Measurements from ENCODE around the gene CKMT2. TPM values are rescaled to one million over a fixed set of nuclear protein-coding genes. Genes with fewer than 3 reads are reported as not detected.
A peak's percentile ranks its signal among the peaks of the same experiment; 100 is the strongest.

CKMT2 gene
- total RNA-seq, 1 experiment from 2014 or later, result not detected

DNA sequence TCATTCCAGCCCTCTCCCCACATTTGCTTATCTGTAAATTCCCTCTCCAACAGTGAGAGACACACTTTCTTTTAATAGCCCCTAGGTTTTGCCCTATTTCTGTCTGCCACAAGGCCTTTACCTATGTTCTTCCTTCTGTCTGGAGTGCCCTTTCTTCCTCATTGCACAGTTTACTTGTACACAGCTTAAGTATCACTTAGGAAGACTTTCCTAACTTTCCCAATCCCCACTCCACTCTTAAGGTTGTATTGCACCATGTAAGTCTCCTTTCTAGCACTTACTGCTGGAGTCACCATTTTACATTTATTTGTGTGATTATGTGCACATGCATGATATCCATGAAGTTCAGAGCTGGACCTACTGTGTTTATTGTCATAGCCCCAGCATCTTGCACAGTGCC lies 10.8 kb upstream of the CKMT2 start:
- Histone ChIP-seq H3K79me2 (ENCODE audit: low read length) (peaks cover 20% of the 10 kb centered on the region), H4K20me1 (ENCODE audit: insufficient read depth, low read depth, low read length) (no peaks in the 10 kb centered on the region), H3K9me2 (replicated peaks; ENCODE audit: insufficient read depth, low read length) (no peaks in the 10 kb centered on the region), H3K9me3 (ENCODE audit: low read length) (no peaks in the 10 kb centered on the region), H3K27me3 (ENCODE audit: low read length) (no peaks in the 10 kb centered on the region), H3K4me3 (ENCODE audit: low read length) (no peak overlapping the region), H3K4me2 (ENCODE audit: low read depth, low read length, poor library complexity, severe bottlenecking) (no peak overlapping the region), H3K9ac (ENCODE audit: low read length) (no peak overlapping the region), H3K4me1 (ENCODE audit: low read length) (peaks cover 34% of the 10 kb centered on the region), H3K27ac (ENCODE audit: low read length) (peak overlapping the region; percentile 3; the same call in 1 of the 2 replicates), H3K36me3 (ENCODE audit: insufficient read depth, low read length) (peaks cover 13% of the 10 kb centered on the region), H2AFZ (ENCODE audit: low read length) (no peak overlapping the region)
- DNase-seq, result no peak

DNA sequence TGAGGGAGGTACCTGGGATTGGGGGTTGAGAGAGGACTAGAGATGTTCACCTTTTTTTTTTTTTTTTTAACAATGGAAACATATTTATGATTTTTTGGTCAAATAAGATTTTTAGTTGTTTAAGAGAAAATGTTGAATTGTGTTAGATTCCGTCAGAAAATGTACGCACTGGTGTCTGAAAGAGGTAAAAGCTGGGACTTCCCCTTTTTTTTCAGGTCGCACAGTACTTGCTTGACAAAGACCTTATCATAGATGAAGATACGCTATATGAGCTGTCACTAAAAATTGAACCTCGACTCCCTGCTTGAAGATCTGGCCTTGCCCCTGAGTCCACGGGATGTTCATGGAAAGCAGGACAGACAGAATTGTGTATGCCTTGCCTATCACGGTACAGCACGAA lies 7.7 kb upstream of the CKMT2 start:
- no peaks in the 10 kb centered on the region for H3K9me3 ChIP-seq (ENCODE audit: low read length)
- H3K36me3 ChIP-seq (ENCODE audit: insufficient read depth, low read length), result peaks cover 13% of the 10 kb centered on the region
- 0 out of 2 replicates have a peak, but pooled peaks cover 5% of the 10 kb centered on the region for H3K79me2 ChIP-seq (ENCODE audit: low read length)
- peaks cover 18% of the 10 kb centered on the region for H3K4me1 ChIP-seq (ENCODE audit: low read length)
- no peak for DNase-seq
- no peak overlapping the region for H3K4me2 ChIP-seq (ENCODE audit: low read depth, low read length, poor library complexity, severe bottlenecking)
- H3K27ac ChIP-seq (ENCODE audit: low read length), result no peak overlapping the region
- H4K20me1 ChIP-seq (ENCODE audit: insufficient read depth, low read depth, low read length), result no peaks in the 10 kb centered on the region
- no peak overlapping the region for H3K9ac ChIP-seq (ENCODE audit: low read length)
- no peaks in the 10 kb centered on the region for H3K9me2 ChIP-seq (replicated peaks; ENCODE audit: insufficient read depth, low read length)
- H2AFZ ChIP-seq (ENCODE audit: low read length), result no peak overlapping the region
- no peaks in the 10 kb centered on the region for H3K27me3 ChIP-seq (ENCODE audit: low read length)
- H3K4me3 ChIP-seq (ENCODE audit: low read length), result no peak overlapping the region

DNA sequence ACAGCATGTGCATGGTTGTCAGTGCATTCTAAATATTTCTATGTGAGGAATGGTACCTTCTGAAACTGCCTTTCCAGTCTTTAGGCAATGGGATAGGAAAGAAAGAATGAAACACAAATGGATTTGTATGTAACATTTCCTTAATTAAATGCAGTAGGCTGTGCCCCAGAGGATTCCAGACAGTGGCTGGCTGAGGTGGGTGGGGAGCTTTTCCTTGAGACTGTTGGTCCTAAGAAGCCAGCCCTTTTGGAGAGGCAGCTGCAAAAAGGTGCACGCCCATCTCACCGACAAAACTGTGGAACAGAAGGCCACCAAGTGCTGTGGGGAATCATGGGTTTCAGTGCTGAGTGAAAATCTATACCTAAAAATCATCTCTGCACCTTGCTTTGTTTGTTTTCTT lies 6.8 kb upstream of the CKMT2 start:
- no peak overlapping the region for H3K4me2 ChIP-seq (ENCODE audit: low read depth, low read length, poor library complexity, severe bottlenecking)
- peaks cover 19% of the 10 kb centered on the region for H3K4me1 ChIP-seq (ENCODE audit: low read length)
- H3K36me3 ChIP-seq (ENCODE audit: insufficient read depth, low read length), result peaks cover 9% of the 10 kb centered on the region

GRCh38 chr5:81226949-81227348 lies 6.2 kb upstream of the CKMT2 start:
- no peak overlapping the region for H3K27ac ChIP-seq (ENCODE audit: low read length)
- H3K4me1 ChIP-seq (ENCODE audit: low read length), result peaks cover 16% of the 10 kb centered on the region
- H2AFZ ChIP-seq (ENCODE audit: low read length), result no peak overlapping the region
- no peak overlapping the region for H3K9ac ChIP-seq (ENCODE audit: low read length)
- no peaks in the 10 kb centered on the region for H4K20me1 ChIP-seq (ENCODE audit: insufficient read depth, low read depth, low read length)
- no peaks in the 10 kb centered on the region for H3K79me2 ChIP-seq (ENCODE audit: low read length)
- no peaks in the 10 kb centered on the region for H3K27me3 ChIP-seq (ENCODE audit: low read length)
- no peak overlapping the region for H3K4me3 ChIP-seq (ENCODE audit: low read length)
- H3K4me2 ChIP-seq (ENCODE audit: low read depth, low read length, poor library complexity, severe bottlenecking), result no peak overlapping the region
- H3K9me2 ChIP-seq (replicated peaks; ENCODE audit: insufficient read depth, low read length), result no peaks in the 10 kb centered on the region
- peaks cover 9% of the 10 kb centered on the region for H3K36me3 ChIP-seq (ENCODE audit: insufficient read depth, low read length)
- no peak for DNase-seq
- H3K9me3 ChIP-seq (ENCODE audit: low read length), result no peaks in the 10 kb centered on the region

More for the DNA sequence above, 6.8 kb upstream of the CKMT2 start:
- no peak for DNase-seq
- no peak overlapping the region for H3K4me3 ChIP-seq (ENCODE audit: low read length)
- H3K9me3 ChIP-seq (ENCODE audit: low read length), result no peaks in the 10 kb centered on the region
- no peaks in the 10 kb centered on the region for H4K20me1 ChIP-seq (ENCODE audit: insufficient read depth, low read depth, low read length)
- H3K27ac ChIP-seq (ENCODE audit: low read length), result no peak overlapping the region
- no peaks in the 10 kb centered on the region for H3K79me2 ChIP-seq (ENCODE audit: low read length)
- H3K9me2 ChIP-seq (replicated peaks; ENCODE audit: insufficient read depth, low read length), result no peaks in the 10 kb centered on the region
- H2AFZ ChIP-seq (ENCODE audit: low read length), result no peak overlapping the region
- no peaks in the 10 kb centered on the region for H3K27me3 ChIP-seq (ENCODE audit: low read length)
- H3K9ac ChIP-seq (ENCODE audit: low read length), result no peak overlapping the region

GRCh38 chr5:81228084-81228483 lies 5.0 kb upstream of the CKMT2 start:
- H3K4me1 ChIP-seq (ENCODE audit: low read length), result peaks cover 10% of the 10 kb centered on the region; the same call in 1 of the 2 replicates
- no peaks in the 10 kb centered on the region for H3K9me2 ChIP-seq (replicated peaks; ENCODE audit: insufficient read depth, low read length)
- no peaks in the 10 kb centered on the region for H3K27me3 ChIP-seq (ENCODE audit: low read length)
- no peaks in the 10 kb centered on the region for H4K20me1 ChIP-seq (ENCODE audit: insufficient read depth, low read depth, low read length)
- H3K27ac ChIP-seq (ENCODE audit: low read length), result no peak overlapping the region
- H3K9ac ChIP-seq (ENCODE audit: low read length), result no peak overlapping the region
- no peaks in the 10 kb centered on the region for H3K9me3 ChIP-seq (ENCODE audit: low read length)
- no peaks in the 10 kb centered on the region; the same call in 1 of the 2 replicates for H3K36me3 ChIP-seq (ENCODE audit: insufficient read depth, low read length)
- H2AFZ ChIP-seq (ENCODE audit: low read length), result no peak overlapping the region
- DNase-seq, result no peak
- H3K4me2 ChIP-seq (ENCODE audit: low read depth, low read length, poor library complexity, severe bottlenecking), result no peak overlapping the region
- H3K4me3 ChIP-seq (ENCODE audit: low read length), result no peak overlapping the region
- no peaks in the 10 kb centered on the region for H3K79me2 ChIP-seq (ENCODE audit: low read length)

GRCh38 chr5:81230416-81230815 lies 2.7 kb upstream of the CKMT2 start:
- Histone ChIP-seq H3K9ac (ENCODE audit: low read length) (no peak overlapping the region), H2AFZ (ENCODE audit: low read length) (no peak overlapping the region), H3K9me3 (ENCODE audit: low read length) (no peaks in the 10 kb centered on the region), H3K79me2 (ENCODE audit: low read length) (no peaks in the 10 kb centered on the region), H3K36me3 (ENCODE audit: insufficient read depth, low read length) (no peaks in the 10 kb centered on the region), H3K27me3 (ENCODE audit: low read length) (no peaks in the 10 kb centered on the region), H4K20me1 (ENCODE audit: insufficient read depth, low read depth, low read length) (no peaks in the 10 kb centered on the region), H3K9me2 (replicated peaks; ENCODE audit: insufficient read depth, low read length) (no peaks in the 10 kb centered on the region), H3K27ac (ENCODE audit: low read length) (no peak overlapping the region), H3K4me1 (ENCODE audit: low read length) (peaks cover 10% of the 10 kb centered on the region; the same call in 1 of the 2 replicates), H3K4me2 (ENCODE audit: low read depth, low read length, poor library complexity, severe bottlenecking) (no peak overlapping the region), H3K4me3 (ENCODE audit: low read length) (no peak overlapping the region)
- DNase-seq, result no peak

DNA sequence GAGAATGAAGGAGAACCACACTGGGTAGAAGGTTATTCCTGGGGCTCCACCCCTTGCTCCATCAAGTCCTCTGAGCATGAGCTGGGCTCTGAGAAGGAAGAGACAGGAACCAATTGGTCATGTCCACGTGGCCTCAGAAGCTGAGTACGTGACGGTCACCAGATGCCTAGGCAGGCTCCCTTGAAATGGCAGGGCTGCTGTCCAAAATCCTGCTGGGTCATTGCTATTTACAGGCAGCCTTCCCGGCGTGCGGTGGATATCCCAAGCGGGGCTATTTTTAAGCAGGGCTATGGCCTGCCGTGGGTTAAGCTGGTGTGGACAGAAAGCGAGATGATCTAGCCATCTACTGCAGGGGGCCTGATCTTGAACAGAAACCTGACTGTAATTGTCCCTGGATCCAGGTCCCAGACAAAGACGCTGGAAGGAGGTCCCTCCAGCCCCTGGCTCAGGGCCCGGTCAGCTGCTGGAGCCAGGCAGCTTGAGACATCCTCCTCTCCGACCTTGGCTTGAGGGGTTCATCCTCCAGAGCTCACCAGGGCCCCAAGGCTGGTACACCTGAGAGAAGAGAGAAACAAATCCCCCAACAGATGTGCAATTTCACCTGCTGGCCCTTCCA lies 550 bp upstream of the CKMT2 start:
- H2AFZ ChIP-seq (ENCODE audit: low read length), result no peak overlapping the region
- no peaks in the 10 kb centered on the region for H4K20me1 ChIP-seq (ENCODE audit: insufficient read depth, low read depth, low read length)
- DNase-seq, result no peak
- no peaks in the 10 kb centered on the region for H3K9me2 ChIP-seq (replicated peaks; ENCODE audit: insufficient read depth, low read length)
- no peaks in the 10 kb centered on the region for H3K36me3 ChIP-seq (ENCODE audit: insufficient read depth, low read length)
- no peak overlapping the region for H3K4me3 ChIP-seq (ENCODE audit: low read length)
- peaks cover 10% of the 10 kb centered on the region; the same call in 1 of the 2 replicates for H3K4me1 ChIP-seq (ENCODE audit: low read length)
- no peak overlapping the region for H3K9ac ChIP-seq (ENCODE audit: low read length)
- no peaks in the 10 kb centered on the region for H3K9me3 ChIP-seq (ENCODE audit: low read length)
- H3K4me2 ChIP-seq (ENCODE audit: low read depth, low read length, poor library complexity, severe bottlenecking), result no peak overlapping the region
- H3K79me2 ChIP-seq (ENCODE audit: low read length), result no peaks in the 10 kb centered on the region
- no peaks in the 10 kb centered on the region for H3K27me3 ChIP-seq (ENCODE audit: low read length)
- H3K27ac ChIP-seq (ENCODE audit: low read length), result no peak overlapping the region

GRCh38 chr5:81234299-81234698 lies 1.2 kb downstream of the CKMT2 start:
- DNase-seq, result no peak
- Histone ChIP-seq H4K20me1 (ENCODE audit: insufficient read depth, low read depth, low read length) (no peaks in the 10 kb centered on the region), H3K79me2 (ENCODE audit: low read length) (no peaks in the 10 kb centered on the region), H2AFZ (ENCODE audit: low read length) (no peak overlapping the region), H3K9me3 (ENCODE audit: low read length) (no peaks in the 10 kb centered on the region), H3K4me3 (ENCODE audit: low read length) (no peak overlapping the region), H3K9ac (ENCODE audit: low read length) (no peak overlapping the region), H3K9me2 (replicated peaks; ENCODE audit: insufficient read depth, low read length) (no peaks in the 10 kb centered on the region), H3K4me2 (ENCODE audit: low read depth, low read length, poor library complexity, severe bottlenecking) (no peak overlapping the region), H3K27me3 (ENCODE audit: low read length) (no peaks in the 10 kb centered on the region), H3K27ac (ENCODE audit: low read length) (no peak overlapping the region), H3K36me3 (ENCODE audit: insufficient read depth, low read length) (no peaks in the 10 kb centered on the region), H3K4me1 (ENCODE audit: low read length) (peaks cover 10% of the 10 kb centered on the region; the same call in 1 of the 2 replicates)

All from Karpas-422 (cell line).